GM19193 (cell line): ENCODE data around the gene NTS.

Source experiments
- POLR2A ChIP-seq: IDR thresholded peaks from 4 replicates; pipeline ENCODE4 v1.6.1; 2011; ENCODE audit not compliant: insufficient read depth, insufficient read length; ENCODE audit errors: extremely low read depth

NTS gene

GRCh38 chr12:85872497-85873091, 1.5 kb upstream of the NTS start:
- TF ChIP-seq POLR2A = no peak

- no peak for TF ChIP-seq POLR2A
These were observed 3.4 kb downstream of the NTS start for GRCh38 chr12:85877459-85877858.

- no peak for TF ChIP-seq POLR2A
These were observed 9.7 kb downstream of the NTS start for GRCh38 chr12:85883763-85884162.

GRCh38 chr12:85894653-85895052, 20.6 kb downstream of the NTS start:
- no peak for TF ChIP-seq POLR2A

- no peak for TF ChIP-seq POLR2A
These were observed 46.3 kb downstream of the NTS start for GRCh38 chr12:85920324-85920947.

GRCh38 chr12:85923767-85924331, 49.8 kb downstream of the NTS start:
- TF ChIP-seq POLR2A = no peak

GRCh38 chr12:85927166-85927565, 53.1 kb downstream of the NTS start:
- TF ChIP-seq POLR2A = no peak
